ENCODE data around the gene TNFRSF11A. TPM values are rescaled to one million over a fixed set of nuclear protein-coding genes. Genes with fewer than 3 reads are reported as not detected.

The TNFRSF11A gene
- polyA plus RNA-seq, 1 experiment: 0.06 TPM

DNA sequence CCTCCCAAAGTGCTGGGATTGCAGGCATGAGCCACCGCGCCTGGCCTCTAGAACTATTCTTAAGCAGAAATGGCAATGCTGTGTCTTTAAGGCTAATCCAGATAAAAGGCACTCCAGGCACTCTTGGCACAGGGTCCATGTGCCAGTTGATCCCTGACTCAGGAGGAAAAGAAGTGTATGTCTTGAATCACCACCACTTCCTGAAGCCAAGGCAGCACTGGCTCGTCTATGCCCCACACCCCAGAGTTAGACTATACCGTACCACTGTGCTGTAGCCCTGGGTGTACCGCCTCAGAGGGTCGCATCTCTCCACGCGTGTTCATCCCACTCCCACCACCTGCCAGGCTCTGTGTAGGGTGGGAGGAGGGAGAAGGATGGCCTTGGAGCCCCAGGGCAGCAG, 9.0 kb downstream of the TNFRSF11A start:
- TF ChIP-seq CTCF (IDR thresholded peaks at IDR 0.05; ENCODE audit: insufficient read depth, low read depth, low read length): no peak
- H3K4me3 ChIP-seq (ENCODE audit: low read depth, low read length): no peak overlapping the region
- H3K27me3 ChIP-seq (ENCODE audit: control insufficient read depth, insufficient read depth, low read length): peaks cover 4% of the 10 kb centered on the region
- POLR2A ChIA-PET: no interaction called here
- H3K36me3 ChIP-seq (ENCODE audit: control insufficient read depth, insufficient read depth, low read length): no peaks in the 10 kb centered on the region
- CTCF ChIA-PET: interaction anchor here (0.6 kb wide), 1 partner anchor 14 kb away, joined by 3 read pairs; no protein-coding TSS in a partner anchor
- DNase-seq (ENCODE audit: low read depth): no peak

GRCh38 chr18:62335494-62335893, 10.4 kb downstream of the TNFRSF11A start:
- H3K36me3 ChIP-seq (ENCODE audit: control insufficient read depth, insufficient read depth, low read length): no peaks in the 10 kb centered on the region
- CTCF ChIA-PET: no interaction called here
- no peak overlapping the region for H3K4me3 ChIP-seq (ENCODE audit: low read depth, low read length)
- POLR2A ChIA-PET: no interaction called here
- H3K27me3 ChIP-seq (ENCODE audit: control insufficient read depth, insufficient read depth, low read length): peaks cover 3% of the 10 kb centered on the region; the same call in 1 of the 2 replicates
- no peak for TF ChIP-seq CTCF (IDR thresholded peaks at IDR 0.05; ENCODE audit: insufficient read depth, low read depth, low read length)
- no peak for DNase-seq (ENCODE audit: low read depth)

DNA sequence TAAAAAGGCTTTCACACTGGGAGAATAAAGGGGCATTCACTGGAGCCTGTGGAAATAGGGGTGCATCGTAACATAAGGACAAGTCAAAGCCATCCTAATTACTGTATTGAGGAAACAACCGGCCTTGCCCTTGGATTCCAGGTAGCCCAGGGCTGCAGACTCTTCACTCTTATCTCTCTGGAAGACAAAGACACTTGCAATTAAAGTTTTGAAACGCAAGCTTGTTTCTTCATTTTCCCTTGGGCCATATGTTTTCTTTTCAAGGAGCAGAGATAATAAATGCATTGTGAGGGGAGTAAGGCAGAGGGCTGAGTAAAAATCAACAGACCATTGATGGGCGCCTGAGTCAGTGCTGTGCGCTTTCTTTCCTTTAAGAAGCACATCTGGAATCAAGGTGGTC, 11.5 kb downstream of the TNFRSF11A start:
- CTCF ChIA-PET: interaction anchor here (0.6 kb wide), 1 partner anchor 1451 kb away, joined by 3 read pairs; no protein-coding TSS in a partner anchor

GRCh38 chr18:62337336-62337735, 12.2 kb downstream of the TNFRSF11A start:
- H3K27me3 ChIP-seq (ENCODE audit: control insufficient read depth, insufficient read depth, low read length): peaks cover 7% of the 10 kb centered on the region
- no peaks in the 10 kb centered on the region for H3K36me3 ChIP-seq (ENCODE audit: control insufficient read depth, insufficient read depth, low read length)
- no peak for DNase-seq (ENCODE audit: low read depth)
- ChIA-PET POLR2A (no interaction called here), CTCF (no interaction called here)
- TF ChIP-seq CTCF (IDR thresholded peaks at IDR 0.05; ENCODE audit: insufficient read depth, low read depth, low read length): no peak
- no peak overlapping the region for H3K4me3 ChIP-seq (ENCODE audit: low read depth, low read length)

More for the DNA sequence above, 11.5 kb downstream of the TNFRSF11A start:
- TF ChIP-seq CTCF (IDR thresholded peaks at IDR 0.05; ENCODE audit: insufficient read depth, low read depth, low read length): no peak
- DNase-seq (ENCODE audit: low read depth): no peak
- POLR2A ChIA-PET: no interaction called here
- H3K4me3 ChIP-seq (ENCODE audit: low read depth, low read length): no peak overlapping the region
- peaks cover 5% of the 10 kb centered on the region; the same call in 1 of the 2 replicates for H3K27me3 ChIP-seq (ENCODE audit: control insufficient read depth, insufficient read depth, low read length)
- H3K36me3 ChIP-seq (ENCODE audit: control insufficient read depth, insufficient read depth, low read length): no peaks in the 10 kb centered on the region

- ChIA-PET CTCF (no interaction called here), POLR2A (no interaction called here)
- TF ChIP-seq CTCF (IDR thresholded peaks at IDR 0.05; ENCODE audit: insufficient read depth, low read depth, low read length): no peak
- H3K27me3 ChIP-seq (ENCODE audit: control insufficient read depth, insufficient read depth, low read length): peaks cover 7% of the 10 kb centered on the region
- no peaks in the 10 kb centered on the region for H3K36me3 ChIP-seq (ENCODE audit: control insufficient read depth, insufficient read depth, low read length)
- no peak overlapping the region for H3K4me3 ChIP-seq (ENCODE audit: low read depth, low read length)
- DNase-seq (ENCODE audit: low read depth): no peak
Measured at GRCh38 chr18:62338446-62339105, 13.5 kb downstream of the TNFRSF11A start.
